ENCODE measurements around the gene MASP1.
A peak's percentile ranks its signal among the peaks of the same experiment; 100 is the strongest.

The MASP1 gene

GRCh38 chr3:187223799-187224198, 67.7 kb downstream of the MASP1 start:
- no peak overlapping the region for H3K27ac ChIP-seq

GRCh38 chr3:187222801-187223200, 68.7 kb downstream of the MASP1 start:
- TF ChIP-seq ZFX (IDR thresholded peaks at IDR 0.05) (no peak), CTCF (conservative IDR thresholded peaks at IDR 0.05) (no peak)
- no peak overlapping the region for H3K27ac ChIP-seq

More at GRCh38 chr3:187223799-187224198, 67.7 kb downstream of the MASP1 start:
- no peak for TF ChIP-seq CTCF (conservative IDR thresholded peaks at IDR 0.05)
- no peak for TF ChIP-seq ZFX (IDR thresholded peaks at IDR 0.05)

- TF ChIP-seq ZFX (IDR thresholded peaks at IDR 0.05): no peak
- TF ChIP-seq CTCF (conservative IDR thresholded peaks at IDR 0.05): no peak
- H3K27ac ChIP-seq: no peak overlapping the region
Observed at GRCh38 chr3:187215460-187215859, 76.1 kb downstream of the MASP1 start.

GRCh38 chr3:187213616-187214015, 77.9 kb downstream of the MASP1 start:
- H3K27ac ChIP-seq: no peak overlapping the region
- TF ChIP-seq ZFX (IDR thresholded peaks at IDR 0.05) (no peak), CTCF (conservative IDR thresholded peaks at IDR 0.05) (no peak)

GRCh38 chr3:187212705-187213104, 78.8 kb downstream of the MASP1 start:
- no peak overlapping the region for H3K27ac ChIP-seq
- no peak for TF ChIP-seq ZFX (IDR thresholded peaks at IDR 0.05)
- TF ChIP-seq CTCF (conservative IDR thresholded peaks at IDR 0.05): no peak

GRCh38 chr3:187212196-187212545, 79.4 kb downstream of the MASP1 start:
- TF ChIP-seq CTCF (conservative IDR thresholded peaks at IDR 0.05): no peak
- no peak overlapping the region for H3K27ac ChIP-seq

- TF ChIP-seq ZFX (IDR thresholded peaks at IDR 0.05) (peak; percentile 17; the same call in 1 of the 2 replicates), CTCF (conservative IDR thresholded peaks at IDR 0.05) (no peak)
- H3K27ac ChIP-seq: no peak overlapping the region
Observed at GRCh38 chr3:187211532-187212195, 79.9 kb downstream of the MASP1 start.

Data from C4-2B (cell line).